ENCODE data around the gene FNBP1.
"Not testable (repeated sequence)": the region's sequence is repeated elsewhere in the genome, so short reads cannot be mapped to it uniquely, and the experiment has no call there.

GRCh38 chr9:130021842-130022241 lies 21.1 kb downstream of the FNBP1 start:
- TF ChIP-seq BACH2 (CRISPR knock-in tag; IDR thresholded peaks at IDR 0.05; ENCODE audit: borderline replicate concordance); OSR1 (CRISPR knock-in tag; IDR thresholded peaks at IDR 0.05); GLIS3 (CRISPR knock-in tag; IDR thresholded peaks at IDR 0.05); ZFP30 (CRISPR knock-in tag; IDR thresholded peaks at IDR 0.05); ZNF565 (CRISPR knock-in tag; conservative IDR thresholded peaks at IDR 0.05; ENCODE audit: low read depth); CSDC2 (CRISPR knock-in tag; IDR thresholded peaks at IDR 0.05); ARNTL (CRISPR knock-in tag; IDR thresholded peaks at IDR 0.05; ENCODE audit: borderline replicate concordance, low read depth); CREB5 (CRISPR knock-in tag; IDR thresholded peaks at IDR 0.05; ENCODE audit: low read depth); TCF4 (CRISPR knock-in tag; IDR thresholded peaks at IDR 0.05; ENCODE audit: borderline replicate concordance): not testable (repeated sequence)

Data from SK-N-SH treated with all-trans-retinoic acid at 6 μM for 48 hours (cell line).